ENCODE data around the gene CAMK2B.

- TF ChIP-seq CEBPB (IDR thresholded peaks at IDR 0.05) (no peak), NR3C1 (IDR thresholded peaks at IDR 0.05) (no peak), CTCF (IDR thresholded peaks at IDR 0.05) (no peak), POLR2A (IDR thresholded peaks at IDR 0.05; ENCODE audit: low read length) (no peak), USF2 (IDR thresholded peaks at IDR 0.05) (no peak), BHLHE40 (IDR thresholded peaks at IDR 0.05; ENCODE audit: low read depth, low read length) (no peak), MAZ (IDR thresholded peaks at IDR 0.05; ENCODE audit: borderline replicate concordance, low read depth, low read length) (no peak), PHF8 (IDR thresholded peaks at IDR 0.05; ENCODE audit: borderline replicate concordance, low read depth) (no peak), ESRRA (IDR thresholded peaks at IDR 0.05; ENCODE audit: borderline replicate concordance, low read length) (no peak), EP300 (IDR thresholded peaks at IDR 0.05) (no peak), FOSL2 (IDR thresholded peaks at IDR 0.05) (no peak), FOSL2 (CRISPR knock-in tag; IDR thresholded peaks at IDR 0.05) (no peak), MAX (IDR thresholded peaks at IDR 0.05) (no peak), GATA3 (IDR thresholded peaks at IDR 0.05; ENCODE audit: borderline replicate concordance) (no peak)
Measured at GRCh38 chr7:44206008-44206407, 119.4 kb downstream of the CAMK2B start.
